ENCODE measurements around the gene JUN. TPM values are rescaled to one million over a fixed set of nuclear protein-coding genes. Genes with fewer than 3 reads are reported as not detected.
A peak's percentile ranks its signal among the peaks of the same experiment; 100 is the strongest.

Gene JUN
- total and polyA plus RNA-seq, 2 donors from 2014 or later = 41.8 to 109 TPM

- no peak overlapping the region for H3K4me3 ChIP-seq (ENCODE audit: low read length in 3 of 3)
- no peak overlapping the region for H3K9ac ChIP-seq (ENCODE audit: low read length in 3 of 3)
- FAIRE-seq (peak; percentile 98), DNase-seq (peak in 2 of 5 donors; percentile 77 to 81)
- H3K27me3 ChIP-seq (ENCODE audit: control insufficient read depth, insufficient read depth, low read length) = no peaks in the 10 kb centered on the region
- no peaks in the 10 kb centered on the region for H3K4me1 ChIP-seq (ENCODE audit: control insufficient read depth in 2 of 3, insufficient read depth in 2 of 3, low read depth in 1 of 3, low read length in 3 of 3)
- no peaks in the 10 kb centered on the region for H3K9me3 ChIP-seq (ENCODE audit: control insufficient read depth in 2 of 3, insufficient read depth in 1 of 3, low read length in 3 of 3)
- peak; percentile 72 for TF ChIP-seq CTCF (IDR thresholded peaks at IDR 0.05; ENCODE audit: borderline replicate concordance, extremely low read depth, insufficient read depth)
- H3K36me3 ChIP-seq (ENCODE audit: control insufficient read depth in 2 of 3, insufficient read depth in 3 of 3, low read length in 3 of 3) = no peaks in the 10 kb centered on the region
- intact Hi-C loops (cut with DNase I) = loop anchor here (10.0 kb wide), 1 partner anchor 965 kb away; no protein-coding TSS in a partner anchor
- no peak overlapping the region for H3K27ac ChIP-seq (ENCODE audit: low read depth in 2 of 2, low read length in 2 of 2)
Measured at GRCh38 chr1:58739856-58740466, 43.9 kb downstream of the JUN start.

- intact Hi-C loops (cut with DNase I) = no loop called here
- H3K9ac ChIP-seq (ENCODE audit: low read length in 3 of 3) = no peak overlapping the region
- TF ChIP-seq CTCF (IDR thresholded peaks at IDR 0.05; ENCODE audit: borderline replicate concordance, extremely low read depth, insufficient read depth) = no peak
- no peak for FAIRE-seq
- H3K36me3 ChIP-seq (ENCODE audit: control insufficient read depth in 2 of 3, insufficient read depth in 3 of 3, low read length in 3 of 3) = no peaks in the 10 kb centered on the region
- H3K27ac ChIP-seq (ENCODE audit: low read depth in 2 of 2, low read length in 2 of 2) = no peak overlapping the region
- H3K4me3 ChIP-seq (ENCODE audit: low read length in 3 of 3) = no peak overlapping the region
- no peaks in the 10 kb centered on the region for H3K4me1 ChIP-seq (ENCODE audit: control insufficient read depth in 2 of 3, insufficient read depth in 2 of 3, low read depth in 1 of 3, low read length in 3 of 3)
- H3K27me3 ChIP-seq (ENCODE audit: control insufficient read depth, insufficient read depth, low read length) = no peaks in the 10 kb centered on the region
- no peaks in the 10 kb centered on the region for H3K9me3 ChIP-seq (ENCODE audit: control insufficient read depth in 2 of 3, insufficient read depth in 1 of 3, low read length in 3 of 3)
- no peak for DNase-seq
Measured at GRCh38 chr1:58738876-58739275, 45.0 kb downstream of the JUN start.

GRCh38 chr1:58735586-58735985 is 48.3 kb downstream of the JUN start:
- Histone ChIP-seq H3K27ac (ENCODE audit: low read depth in 2 of 2, low read length in 2 of 2) (no peak overlapping the region), H3K36me3 (ENCODE audit: control insufficient read depth in 2 of 3, insufficient read depth in 3 of 3, low read length in 3 of 3) (no peaks in the 10 kb centered on the region), H3K4me3 (ENCODE audit: low read length in 3 of 3) (no peak overlapping the region), H3K9me3 (ENCODE audit: control insufficient read depth in 2 of 3, insufficient read depth in 1 of 3, low read length in 3 of 3) (no peaks in the 10 kb centered on the region), H3K4me1 (ENCODE audit: control insufficient read depth in 2 of 3, insufficient read depth in 2 of 3, low read depth in 1 of 3, low read length in 3 of 3) (no peaks in the 10 kb centered on the region), H3K9ac (ENCODE audit: low read length in 3 of 3) (no peak overlapping the region), H3K27me3 (ENCODE audit: control insufficient read depth, insufficient read depth, low read length) (no peaks in the 10 kb centered on the region)
- FAIRE-seq (no peak), DNase-seq (no peak)
- intact Hi-C loops (cut with DNase I) = no loop called here
- no peak for TF ChIP-seq CTCF (IDR thresholded peaks at IDR 0.05; ENCODE audit: borderline replicate concordance, extremely low read depth, insufficient read depth)

- H3K27me3 ChIP-seq (ENCODE audit: control insufficient read depth, insufficient read depth, low read length) = no peaks in the 10 kb centered on the region
- H3K4me1 ChIP-seq (ENCODE audit: control insufficient read depth in 2 of 3, insufficient read depth in 2 of 3, low read depth in 1 of 3, low read length in 3 of 3) = no peaks in the 10 kb centered on the region
- FAIRE-seq (no peak), DNase-seq (no peak)
- intact Hi-C loops (cut with DNase I) = no loop called here
- H3K4me3 ChIP-seq (ENCODE audit: low read length in 3 of 3) = no peak overlapping the region
- H3K27ac ChIP-seq (ENCODE audit: low read depth in 2 of 2, low read length in 2 of 2) = no peak overlapping the region
- H3K36me3 ChIP-seq (ENCODE audit: control insufficient read depth in 2 of 3, insufficient read depth in 3 of 3, low read length in 3 of 3) = no peaks in the 10 kb centered on the region
- no peaks in the 10 kb centered on the region for H3K9me3 ChIP-seq (ENCODE audit: control insufficient read depth in 2 of 3, insufficient read depth in 1 of 3, low read length in 3 of 3)
- no peak for TF ChIP-seq CTCF (IDR thresholded peaks at IDR 0.05; ENCODE audit: borderline replicate concordance, extremely low read depth, insufficient read depth)
- H3K9ac ChIP-seq (ENCODE audit: low read length in 3 of 3) = no peak overlapping the region
Measured at GRCh38 chr1:58734630-58735029, 49.2 kb downstream of the JUN start.

Measured in kidney (tissue), 14 donors.